HEK293T (cell line): ENCODE measurements around the gene SLC31A1.

Experiments
- CTCF ChIA-PET: fragments of 350-600 bp; formaldehyde crosslinking; extraction: SDS; loops from one replicate; lab custom pipeline; 2021; ENCODE audit warnings: antibody characterized with exemption, inconsistent platforms; lab: Yijun Ruan, JAX
- POLR2A ChIA-PET: fragments of 350-600 bp; formaldehyde crosslinking; extraction: SDS; loops from one replicate; lab custom pipeline; 2020; ENCODE audit warnings: antibody characterized with exemption, inconsistent platforms; lab: Yijun Ruan, JAX
- DNase-seq: peaks from one replicate; pipeline ENCODE4 v3.0.0; 2012; ENCODE audit warnings: mixed read lengths; ENCODE audit errors: extremely low spot score
- ARNT ChIP-seq: fragments of 450-650 bp; IDR thresholded peaks from 2 replicates; pipeline ENCODE4 v1.6.1; 2017; ENCODE audit warnings: mild to moderate bottlenecking
- BHLHE40 ChIP-seq: fragments of 450-650 bp; IDR thresholded peaks from 2 replicates; pipeline ENCODE4 v1.6.1; 2016; ENCODE audit warnings: mild to moderate bottlenecking, moderate library complexity, borderline replicate concordance
- CTBP1 ChIP-seq: fragments of 450-650 bp; IDR thresholded peaks from 2 replicates; pipeline ENCODE4 v1.6.1; 2016; ENCODE audit warnings: borderline replicate concordance
- ELF4 ChIP-seq: fragments of 450-650 bp; IDR thresholded peaks from 2 replicates; pipeline ENCODE4 v1.6.1; 2017; ENCODE audit warnings: antibody characterized with exemption
- FOXA1 ChIP-seq: fragments of 450-650 bp; IDR thresholded peaks from 2 replicates; pipeline ENCODE4 v1.6.1; 2016; ENCODE audit warnings: mild to moderate bottlenecking
- FOXK2 ChIP-seq: fragments of 450-650 bp; IDR thresholded peaks from 2 replicates; pipeline ENCODE4 v1.6.1; 2016; ENCODE audit warnings: mild to moderate bottlenecking
- FOXM1 ChIP-seq: fragments of 450-650 bp; IDR thresholded peaks from 2 replicates; pipeline ENCODE4 v1.6.1; 2017; ENCODE audit warnings: mild to moderate bottlenecking, borderline replicate concordance
- HDGF ChIP-seq: fragments of 450-650 bp; IDR thresholded peaks from 2 replicates; pipeline ENCODE4 v1.6.1; 2017; ENCODE audit warnings: antibody characterized with exemption, borderline replicate concordance
- L3MBTL2 ChIP-seq: fragments of 450-650 bp; conservative IDR thresholded peaks from 2 replicates; pipeline ENCODE4 v1.6.1; 2016; ENCODE audit warnings: mild to moderate bottlenecking
- LEF1 ChIP-seq: fragments of 450-650 bp; IDR thresholded peaks from 2 replicates; pipeline ENCODE4 v1.6.1; 2017; ENCODE audit warnings: mild to moderate bottlenecking, borderline replicate concordance
- NFRKB ChIP-seq: fragments of 450-650 bp; IDR thresholded peaks from 2 replicates; pipeline ENCODE4 v1.6.1; 2016; ENCODE audit warnings: mild to moderate bottlenecking, moderate library complexity
- SP1 ChIP-seq: fragments of 450-650 bp; IDR thresholded peaks from 2 replicates; pipeline ENCODE4 v1.6.1; 2017
- SUZ12 ChIP-seq: fragments of 450-650 bp; IDR thresholded peaks from 2 replicates; pipeline ENCODE4 v1.6.1; 2016; ENCODE audit warnings: mild to moderate bottlenecking
- TARDBP ChIP-seq: fragments of 450-650 bp; IDR thresholded peaks from 2 replicates; pipeline ENCODE4 v1.6.1; 2016
- ZNF384 ChIP-seq: fragments of 450-650 bp; IDR thresholded peaks from 2 replicates; pipeline ENCODE4 v1.6.1; 2016
- TF ChIP-seq, protein P1 (sequence below): fragments of 450-650 bp; IDR thresholded peaks from 2 replicates; pipeline ENCODE4 v1.6.1; 2016

The SLC31A1 gene

DNA sequence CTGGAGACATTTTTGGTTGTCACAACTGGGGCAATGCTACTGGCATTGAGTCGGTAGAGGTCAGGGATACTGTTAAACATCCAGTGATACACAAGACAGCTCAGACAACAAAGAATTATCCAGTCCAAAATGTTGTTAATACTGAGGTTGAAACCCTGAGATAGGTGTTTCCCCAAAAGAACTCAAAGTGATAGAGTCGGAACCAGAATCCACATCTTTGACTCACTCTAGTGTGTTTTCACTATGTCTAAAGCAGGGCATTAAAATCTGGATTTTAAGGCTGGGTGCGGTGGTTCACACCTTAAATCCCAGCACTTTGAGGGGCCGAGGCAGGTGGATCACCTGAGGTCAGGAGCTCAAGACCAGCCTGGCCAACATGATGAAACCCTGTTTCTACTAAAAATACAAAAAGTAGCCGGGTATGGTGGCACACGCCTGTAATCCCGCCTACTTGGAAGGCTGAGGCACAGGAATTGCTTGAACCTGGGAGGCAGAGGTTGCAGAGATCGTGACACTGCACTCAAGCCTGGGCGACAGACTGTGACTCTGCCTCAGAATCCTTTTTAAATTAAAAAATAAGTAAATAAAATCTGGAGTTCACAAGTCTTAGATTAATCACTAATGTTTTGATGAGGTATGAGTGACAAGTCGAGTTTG lies 17.0 kb downstream of the SLC31A1 start:
- CTCF ChIA-PET: no interaction called here
- POLR2A ChIA-PET: interaction anchor here (1.5 to 2.5 kb wide), 2 partner anchors 16 to 17 kb away, joined by 5 to 11 read pairs; partner anchors contain the start of genes FKBP15 and SLC31A1
- no peak for DNase-seq

DNA sequence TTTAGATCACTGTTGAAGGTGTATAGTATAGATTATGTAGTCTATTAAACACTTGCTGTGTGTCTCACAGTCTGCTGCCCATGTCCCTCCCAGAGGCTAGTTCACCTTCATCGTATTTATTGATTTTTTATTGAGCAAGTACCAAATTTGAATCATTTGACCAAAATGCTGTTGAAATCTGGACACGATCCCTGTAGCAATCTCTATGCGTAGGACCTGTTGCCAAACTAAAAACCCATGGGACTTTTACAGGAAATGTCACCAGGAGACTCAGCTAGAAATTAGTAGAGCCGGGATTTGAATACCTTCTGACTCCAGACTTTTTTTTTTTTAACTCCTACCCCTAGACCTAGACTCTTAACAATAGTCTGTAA lies 17.5 kb downstream of the SLC31A1 start:
- ChIA-PET CTCF (no interaction called here), POLR2A (interaction anchor here (2.5 kb wide), 1 partner anchor 17 kb away, joined by 11 read pairs; the partner anchor contains the start of genes FKBP15 and SLC31A1)
- TF ChIP-seq CTBP1: no peak
- no peak for TF ChIP-seq HDGF
- TF ChIP-seq BHLHE40: no peak
- no peak for TF ChIP-seq L3MBTL2
- no peak for TF ChIP-seq LEF1
- TF ChIP-seq, protein P1, sequence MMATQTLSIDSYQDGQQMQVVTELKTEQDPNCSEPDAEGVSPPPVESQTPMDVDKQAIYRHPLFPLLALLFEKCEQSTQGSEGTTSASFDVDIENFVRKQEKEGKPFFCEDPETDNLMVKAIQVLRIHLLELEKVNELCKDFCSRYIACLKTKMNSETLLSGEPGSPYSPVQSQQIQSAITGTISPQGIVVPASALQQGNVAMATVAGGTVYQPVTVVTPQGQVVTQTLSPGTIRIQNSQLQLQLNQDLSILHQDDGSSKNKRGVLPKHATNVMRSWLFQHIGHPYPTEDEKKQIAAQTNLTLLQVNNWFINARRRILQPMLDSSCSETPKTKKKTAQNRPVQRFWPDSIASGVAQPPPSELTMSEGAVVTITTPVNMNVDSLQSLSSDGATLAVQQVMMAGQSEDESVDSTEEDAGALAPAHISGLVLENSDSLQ: no peak
- TF ChIP-seq FOXK2: no peak
- TF ChIP-seq ZNF384: no peak
- TF ChIP-seq SP1: no peak
- TF ChIP-seq NFRKB: no peak
- no peak for TF ChIP-seq FOXA1
- TF ChIP-seq ARNT: no peak
- no peak for DNase-seq

More for the DNA sequence above, 17.0 kb downstream of the SLC31A1 start:
- TF ChIP-seq ELF4: no peak
- no peak for TF ChIP-seq SP1
- no peak for TF ChIP-seq NFRKB
- TF ChIP-seq LEF1: no peak
- TF ChIP-seq L3MBTL2: no peak
- TF ChIP-seq SUZ12: no peak

DNA sequence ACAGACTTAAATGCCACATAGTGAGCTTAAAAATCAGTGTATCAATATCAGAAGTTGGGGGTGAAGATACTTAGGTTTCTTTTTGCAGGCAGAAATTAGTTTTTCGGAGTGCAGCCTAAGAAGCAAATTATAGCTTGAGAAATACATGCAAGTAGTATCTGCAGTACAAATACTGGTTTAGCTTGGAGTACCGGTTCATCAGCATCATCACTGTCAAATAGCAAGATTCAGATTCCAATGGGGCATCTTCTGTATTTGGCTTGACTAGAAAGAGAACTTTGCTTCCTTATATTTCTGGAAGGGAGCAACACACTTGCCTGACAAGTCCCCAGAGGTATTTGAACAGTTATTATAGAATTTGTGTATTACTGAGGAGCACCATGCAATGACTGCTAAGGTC lies 19.8 kb downstream of the SLC31A1 start:
- no peak for DNase-seq
- CTCF ChIA-PET: no interaction called here
- TF ChIP-seq SUZ12: no peak
- no peak for TF ChIP-seq TARDBP
- no peak for TF ChIP-seq HDGF
- no peak for TF ChIP-seq LEF1
- TF ChIP-seq, protein P1: no peak
- TF ChIP-seq FOXM1: no peak
- TF ChIP-seq CTBP1: no peak
- TF ChIP-seq BHLHE40: no peak
- TF ChIP-seq SP1: no peak
- TF ChIP-seq FOXK2: no peak
- TF ChIP-seq L3MBTL2: no peak
- no peak for TF ChIP-seq ARNT
- TF ChIP-seq FOXA1: no peak
- no peak for TF ChIP-seq ZNF384
- TF ChIP-seq NFRKB: no peak
- POLR2A ChIA-PET: no interaction called here

DNA sequence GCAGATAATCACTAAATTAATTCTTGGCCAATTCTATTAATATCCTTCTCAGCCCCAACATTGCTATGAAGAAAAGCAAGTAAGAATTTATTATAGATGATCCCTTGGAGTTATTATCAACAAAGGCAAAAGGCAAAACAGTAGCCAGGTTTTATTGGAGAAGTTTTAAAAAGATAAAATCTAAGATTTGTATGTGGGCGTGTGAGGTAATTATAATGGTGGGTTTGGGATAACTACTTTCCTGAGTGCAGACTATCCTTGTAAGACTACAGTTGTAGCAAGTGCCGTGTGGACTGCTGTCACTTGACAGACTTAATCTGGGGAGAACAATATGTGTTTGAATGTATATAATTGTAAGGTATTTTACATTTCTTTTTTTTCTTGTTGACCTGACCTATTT lies 23.2 kb downstream of the SLC31A1 start:
- DNase-seq: no peak
- CTCF ChIA-PET: no interaction called here
- POLR2A ChIA-PET: no interaction called here
- TF ChIP-seq TARDBP (no peak), BHLHE40 (no peak), SP1 (no peak), FOXK2 (no peak), ARNT (no peak), ELF4 (no peak), LEF1 (no peak), FOXA1 (no peak), CTBP1 (no peak), HDGF (no peak), L3MBTL2 (no peak), SUZ12 (no peak), NFRKB (no peak), ZNF384 (no peak), FOXM1 (no peak)
- TF ChIP-seq, protein P1: no peak

DNA sequence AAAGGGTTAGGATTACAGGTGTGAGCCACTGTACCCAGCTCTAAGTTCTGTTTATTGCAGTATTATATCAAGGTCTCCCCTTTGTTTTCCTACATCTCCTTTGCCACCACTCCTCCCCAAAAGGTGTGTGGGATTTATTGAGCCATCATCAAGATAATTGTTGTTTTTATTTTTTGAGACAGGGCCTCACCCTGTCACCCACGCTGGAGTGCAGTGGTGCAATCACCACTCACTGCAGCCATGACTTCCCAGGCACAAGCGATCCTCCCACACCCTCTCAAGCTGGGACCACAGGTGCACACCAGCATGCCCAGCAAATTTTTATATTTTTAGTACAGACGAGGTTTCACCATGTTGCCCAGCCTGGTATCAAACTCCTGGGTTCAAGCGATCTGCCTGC lies 24.6 kb downstream of the SLC31A1 start:
- DNase-seq: no peak
- no peak for TF ChIP-seq FOXA1
- no peak for TF ChIP-seq CTBP1
- no peak for TF ChIP-seq BHLHE40
- TF ChIP-seq ELF4: no peak
- no peak for TF ChIP-seq FOXM1
- no peak for TF ChIP-seq ARNT
- TF ChIP-seq FOXK2: no peak
- TF ChIP-seq SUZ12: no peak
- TF ChIP-seq LEF1: no peak
- TF ChIP-seq HDGF: no peak
- TF ChIP-seq NFRKB: no peak
- TF ChIP-seq, protein P1: no peak
- no peak for TF ChIP-seq SP1
- TF ChIP-seq L3MBTL2: no peak
- no peak for TF ChIP-seq TARDBP
- no peak for TF ChIP-seq ZNF384
- CTCF ChIA-PET: no interaction called here
- POLR2A ChIA-PET: no interaction called here
